HG03175 (cell line): ENCODE results near the gene KIAA1549.
"Not testable (repeated sequence)": the region's sequence is repeated elsewhere in the genome, so short reads cannot be mapped to it uniquely, and the experiment has no call there.

Experiments used
- ATAC-seq: cut with Tn5 transposase; IDR thresholded peaks from one replicate; pipeline ENCODE4 v1.9.1; 2021; ENCODE audit warnings: mild to moderate bottlenecking, moderate library complexity; ENCODE audit not compliant: unreplicated experiment

The KIAA1549 gene

DNA sequence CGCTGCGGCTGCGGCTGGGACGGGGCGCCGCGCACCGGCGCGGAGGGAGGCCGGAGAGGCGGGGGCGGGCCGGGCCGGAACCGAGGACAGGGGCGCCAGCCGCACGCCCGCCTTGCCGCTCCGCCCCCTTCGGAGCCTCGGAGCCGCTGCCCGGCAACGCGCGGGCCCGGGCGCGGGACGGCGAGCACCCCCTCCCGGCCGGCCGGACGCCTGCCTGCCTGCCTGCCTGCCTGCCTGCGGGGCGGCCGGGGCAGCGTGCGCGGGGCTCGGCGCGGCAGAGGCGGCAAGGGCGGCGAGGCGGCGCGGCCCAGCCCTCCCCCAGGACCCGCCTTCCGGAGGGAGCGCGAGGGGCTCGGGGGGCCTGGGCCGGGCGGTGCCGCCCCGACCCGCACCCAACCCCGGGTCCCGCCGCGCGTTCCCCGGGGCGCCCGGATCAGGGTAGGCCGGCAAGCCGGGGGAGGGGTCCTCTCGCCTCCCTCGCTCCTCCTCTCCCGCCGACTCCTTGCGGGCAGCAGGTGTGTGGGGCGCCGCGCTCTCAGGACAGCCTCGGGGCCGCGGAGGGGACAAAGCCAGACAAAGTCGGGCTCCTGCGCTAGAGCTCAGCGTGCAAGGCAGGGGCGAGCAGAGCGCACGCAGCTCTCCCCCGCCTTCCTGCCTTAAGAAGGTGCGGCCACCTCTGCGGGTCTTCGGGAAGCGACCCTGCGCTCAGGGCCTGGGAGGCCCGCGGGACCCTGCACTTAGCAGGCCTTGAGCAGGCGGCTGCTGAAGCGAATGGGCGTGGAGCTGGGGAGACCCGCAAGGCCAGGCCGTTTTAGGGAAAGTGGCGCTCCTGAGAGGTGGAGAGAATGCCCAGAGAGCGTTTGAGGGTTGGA, at the start of gene KIAA1549:
Gene KIAA1549, minus strand, starts transcription at position 58 of the 872 bp plus-strand sequence. CDS start 120 bp downstream, outside the sequence.
- peak; percentile 83 for ATAC-seq

DNA sequence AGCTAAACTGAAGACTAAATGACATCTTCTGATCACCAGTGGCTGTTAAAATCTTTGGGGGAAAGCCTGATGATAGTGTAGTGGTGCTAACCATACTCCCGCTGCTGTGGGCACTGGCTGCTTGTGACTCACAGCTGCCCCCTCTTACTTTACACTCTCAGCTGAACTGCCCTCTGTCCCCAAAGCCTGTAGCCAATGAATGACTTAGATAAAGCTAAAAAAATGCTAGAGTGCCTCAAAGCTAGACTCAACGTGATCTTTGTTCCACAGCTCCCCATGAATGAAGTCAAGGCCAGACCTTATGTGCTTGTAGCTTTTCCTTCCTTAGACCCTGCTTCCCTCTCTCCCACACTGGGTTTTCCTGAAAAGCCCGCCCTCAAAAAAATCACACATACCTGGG, 48.2 kb upstream of the KIAA1549 start:
- no peak for ATAC-seq

DNA sequence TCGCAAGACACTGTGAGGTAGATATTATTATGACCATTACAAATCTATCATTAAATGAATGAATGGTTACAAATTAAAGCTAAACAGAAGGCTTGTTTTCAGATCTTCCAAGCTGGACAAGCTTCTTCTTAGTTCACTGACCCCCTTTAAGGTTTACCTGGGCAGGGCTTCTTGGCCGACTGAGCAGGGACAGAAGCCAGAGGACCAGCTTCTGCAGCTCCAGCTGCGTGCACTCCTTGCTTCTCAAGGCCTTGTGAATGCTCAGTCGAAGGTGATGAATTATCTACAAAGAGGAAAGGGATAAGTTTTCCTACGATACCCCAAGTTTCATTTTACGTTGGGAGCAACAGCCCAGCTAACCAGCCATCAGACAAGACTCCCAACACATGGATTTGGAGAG, 45.4 kb upstream of the KIAA1549 start:
- ATAC-seq = no peak

DNA sequence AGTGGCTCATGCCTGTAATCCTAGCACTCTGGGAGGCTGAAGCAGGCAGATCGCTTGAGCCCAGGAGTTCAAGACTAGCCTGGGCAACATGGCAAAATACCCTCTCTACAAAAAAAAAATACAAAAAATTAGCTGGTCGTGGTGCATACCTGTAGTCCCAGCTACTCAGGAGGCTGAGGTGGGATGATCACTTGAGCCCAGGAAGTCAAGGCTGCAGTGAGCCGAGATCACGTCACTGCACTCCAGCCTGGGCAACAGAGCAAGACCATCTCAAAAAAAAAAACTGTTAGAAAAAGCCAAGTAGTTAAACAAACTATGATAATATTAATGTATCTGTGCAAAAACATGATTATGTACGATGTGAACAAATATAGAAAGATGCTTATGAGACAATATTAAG, 44.7 kb upstream of the KIAA1549 start:
- ATAC-seq = not testable (repeated sequence)

DNA sequence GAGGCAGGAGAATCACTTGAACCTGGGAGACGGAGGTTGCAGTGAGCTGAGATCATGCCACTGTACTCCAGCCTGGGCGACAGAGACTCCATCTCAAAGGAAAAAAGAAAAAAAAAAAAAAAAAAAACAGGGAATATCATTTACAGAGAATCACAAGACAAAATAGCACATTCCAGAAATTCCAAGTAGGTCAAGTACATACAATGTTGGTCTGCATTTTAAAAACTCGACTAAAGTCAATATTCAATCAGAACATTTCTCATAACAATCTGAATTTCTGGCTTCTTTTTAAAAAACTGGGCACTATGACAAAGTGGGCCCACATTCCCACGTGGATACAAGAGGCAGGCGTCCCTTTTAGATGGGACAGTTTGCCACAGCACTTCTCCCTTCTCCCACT, 41.9 kb upstream of the KIAA1549 start:
- no peak for ATAC-seq

DNA sequence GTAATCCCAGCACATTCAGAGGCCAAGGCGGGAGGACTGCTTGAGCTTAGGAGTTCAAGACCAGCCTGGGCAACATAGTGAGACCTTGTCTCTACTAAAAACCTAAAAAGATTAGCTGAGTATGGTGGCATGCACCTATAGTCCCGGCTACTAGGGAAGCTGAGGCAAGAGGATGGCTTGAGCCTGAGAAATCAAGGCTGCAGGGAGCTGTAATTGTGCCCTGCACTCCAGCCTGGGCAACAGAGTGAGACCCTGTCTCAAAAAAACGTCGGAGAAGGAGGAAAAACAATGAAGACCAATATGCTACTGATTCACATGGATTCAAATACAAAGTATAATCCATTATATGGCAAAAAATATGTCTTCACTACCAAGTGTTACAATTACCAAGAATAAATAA, 41.1 kb upstream of the KIAA1549 start:
- no peak for ATAC-seq

DNA sequence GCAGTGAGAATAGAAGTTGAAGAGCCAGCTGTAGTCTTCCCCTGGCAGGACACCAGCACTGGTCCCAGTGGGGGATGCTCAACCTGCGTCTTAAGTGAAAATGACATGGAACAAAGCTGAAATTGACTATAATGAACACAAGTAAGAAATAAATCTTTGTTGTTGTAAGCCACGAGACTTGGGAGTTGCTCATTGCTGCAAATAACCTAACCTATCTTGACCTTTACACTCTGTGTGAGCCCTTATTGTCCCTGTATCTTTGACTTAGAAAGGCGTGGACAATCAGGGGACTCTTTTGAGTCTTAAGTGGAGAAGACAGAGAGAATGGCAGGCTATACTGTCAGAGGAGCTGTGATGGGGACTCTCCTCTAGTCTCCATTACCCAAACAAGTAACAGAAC, 37.7 kb upstream of the KIAA1549 start:
- ATAC-seq = no peak

DNA sequence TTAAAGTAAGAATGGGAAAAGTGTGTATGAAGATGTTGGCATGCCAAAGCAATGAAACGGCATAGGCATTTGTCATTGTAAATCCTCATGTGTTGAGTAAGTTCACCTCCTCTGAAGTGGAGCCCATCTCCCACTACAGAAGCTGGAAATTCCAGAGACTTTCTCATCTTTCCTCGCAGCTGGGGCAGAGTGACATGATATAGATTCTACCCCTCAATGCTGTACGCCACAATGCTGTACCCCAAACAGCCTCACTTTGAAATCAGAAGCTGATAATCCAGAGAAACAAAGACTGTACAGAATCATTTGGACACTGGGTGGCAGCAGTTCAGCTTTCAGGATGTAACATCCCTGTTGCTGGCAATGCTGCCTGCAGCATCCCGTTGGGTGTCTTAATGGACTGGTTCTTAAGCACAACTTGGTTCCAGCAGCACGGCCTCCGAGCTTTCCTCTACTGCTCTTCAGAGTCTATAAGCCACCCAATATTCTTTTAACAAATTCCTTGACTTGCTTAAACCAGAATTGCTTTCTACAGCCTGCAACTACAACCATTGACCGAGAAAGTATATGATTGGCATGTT, 35.8 kb upstream of the KIAA1549 start:
- ATAC-seq = peak; percentile 97

DNA sequence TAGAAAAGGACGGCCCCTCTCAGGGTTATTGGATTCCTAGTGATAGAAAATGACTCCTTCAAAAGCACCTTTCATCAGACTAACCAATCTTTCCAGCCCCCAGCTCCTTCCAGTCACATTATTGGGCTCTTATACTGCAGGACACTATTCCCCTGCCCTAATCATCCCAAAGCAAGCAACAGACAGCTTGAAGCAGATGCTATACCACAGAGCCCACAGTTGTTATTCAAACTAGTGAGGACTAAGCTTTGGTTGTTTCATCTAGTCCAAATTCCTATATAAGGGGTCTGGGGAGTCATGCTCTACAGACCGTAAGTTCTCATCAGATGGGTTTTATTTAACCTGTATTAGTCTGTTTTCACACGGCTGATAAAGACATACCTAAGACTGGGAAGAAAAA, 30.2 kb upstream of the KIAA1549 start:
- no peak for ATAC-seq

DNA sequence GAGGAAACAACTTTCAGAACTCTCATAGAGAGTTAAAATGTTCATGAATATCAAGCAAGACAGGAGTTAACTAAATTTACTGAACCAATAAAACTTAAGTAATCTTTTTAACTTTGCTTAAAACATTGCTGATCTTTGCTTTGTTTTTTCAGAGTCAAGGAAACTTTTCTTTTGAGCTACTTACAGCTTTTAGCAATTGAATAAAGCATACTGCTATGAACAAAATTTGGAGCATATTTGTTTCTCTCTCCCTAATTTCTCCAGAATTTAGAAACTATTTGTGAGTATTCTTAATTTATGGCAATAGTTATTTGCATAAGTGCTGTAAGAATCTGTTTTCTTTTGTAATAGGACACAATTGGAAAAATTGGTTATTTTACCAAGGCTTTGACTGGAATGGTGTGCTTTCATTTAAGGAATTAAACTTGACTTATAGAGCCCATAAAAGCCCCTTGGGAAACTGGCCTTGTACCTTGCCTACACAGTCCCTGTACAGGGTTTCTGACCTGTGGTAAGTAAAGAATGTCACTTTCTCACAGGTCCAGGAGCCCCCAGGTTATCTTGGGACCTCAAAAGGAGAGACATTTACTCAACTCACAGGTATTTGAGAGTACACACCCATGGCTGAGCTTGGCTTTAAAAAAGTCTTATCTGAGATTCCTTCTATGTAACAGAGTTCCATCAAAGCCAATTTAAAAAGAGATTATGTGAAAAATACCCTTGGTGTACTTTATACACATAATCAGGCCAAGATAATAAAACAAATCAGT, 23.3 kb upstream of the KIAA1549 start:
- no peak for ATAC-seq

DNA sequence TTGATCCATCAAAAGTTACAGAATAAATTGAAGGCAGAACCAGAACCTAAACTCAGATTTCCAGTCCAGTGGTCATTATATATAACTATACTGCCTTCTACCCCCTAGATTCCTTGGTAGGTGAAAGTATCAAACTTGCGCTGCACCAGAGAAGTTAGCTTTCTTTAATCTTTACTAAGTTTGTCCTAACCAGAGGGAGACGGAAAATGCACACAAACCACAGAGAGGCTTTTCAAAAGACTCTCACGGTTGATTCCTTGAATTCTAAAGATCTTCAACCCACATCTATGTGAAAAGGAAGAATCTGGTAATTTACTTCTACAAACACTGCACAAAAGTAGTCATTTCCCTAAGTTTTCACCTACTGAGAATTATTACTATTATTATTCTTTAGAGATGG, 18.2 kb upstream of the KIAA1549 start:
- no peak for ATAC-seq

DNA sequence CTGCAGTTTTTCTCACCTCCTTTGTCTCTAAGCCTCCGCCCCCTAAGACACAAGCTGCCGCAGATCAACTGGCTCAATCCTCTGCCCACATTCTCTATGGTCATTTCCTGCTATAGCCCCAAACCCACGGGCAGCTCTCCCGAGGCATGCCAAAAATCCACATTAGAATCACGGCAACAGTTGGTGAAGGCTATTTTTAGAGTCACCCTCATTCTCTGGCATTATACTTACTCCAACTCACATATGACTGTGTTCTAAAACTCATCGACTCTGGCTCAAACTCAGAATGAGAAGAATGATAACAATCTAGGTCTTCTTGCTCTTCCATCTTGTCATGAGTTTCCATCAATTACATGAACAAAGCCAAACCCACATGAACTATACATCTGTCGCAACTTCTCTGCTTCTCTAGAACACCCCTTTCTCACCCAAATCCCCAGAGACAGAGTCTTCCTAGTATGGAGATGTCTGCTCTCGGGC, 10.9 kb upstream of the KIAA1549 start:
- no peak for ATAC-seq

DNA sequence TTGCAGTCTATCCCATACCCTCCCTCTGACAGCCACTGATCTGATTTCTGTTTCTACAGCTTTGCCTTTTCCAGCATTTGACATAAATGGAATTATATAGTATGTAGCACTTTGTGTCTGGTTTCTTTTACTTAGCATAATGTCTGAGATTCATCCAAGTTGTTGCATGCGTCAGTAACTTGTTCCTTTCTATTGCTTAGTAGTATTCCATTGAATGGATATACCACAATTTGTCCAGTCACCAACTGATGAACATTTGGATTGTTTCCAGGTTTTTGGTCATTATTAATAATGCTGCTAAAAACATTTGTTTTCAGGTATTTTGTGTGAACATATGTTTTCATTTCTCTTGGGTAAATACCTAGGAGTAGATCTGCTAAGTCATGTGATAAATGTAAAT, 6.5 kb upstream of the KIAA1549 start:
- no peak for ATAC-seq

DNA sequence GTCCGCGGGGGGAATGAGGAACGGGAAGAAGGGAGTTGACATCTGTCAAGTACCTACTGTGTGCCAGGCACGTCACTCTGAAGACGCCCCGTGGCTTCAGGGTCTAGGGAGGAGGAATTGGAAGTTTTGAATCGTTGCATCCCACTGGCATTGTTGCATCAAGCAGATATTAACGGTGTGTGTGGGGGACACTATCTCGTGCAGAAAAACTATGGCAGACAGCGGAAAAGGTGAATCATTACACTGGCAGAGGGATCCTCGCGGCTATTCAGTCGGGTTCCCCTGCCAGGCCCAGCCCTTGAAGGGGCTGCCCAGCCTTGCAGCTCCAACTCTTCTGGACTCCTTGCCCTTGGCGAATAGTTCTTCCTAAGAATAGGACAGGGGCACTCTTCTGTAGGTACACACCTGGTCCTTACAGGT, 1.0 kb upstream of the KIAA1549 start:
- no peak for ATAC-seq

DNA sequence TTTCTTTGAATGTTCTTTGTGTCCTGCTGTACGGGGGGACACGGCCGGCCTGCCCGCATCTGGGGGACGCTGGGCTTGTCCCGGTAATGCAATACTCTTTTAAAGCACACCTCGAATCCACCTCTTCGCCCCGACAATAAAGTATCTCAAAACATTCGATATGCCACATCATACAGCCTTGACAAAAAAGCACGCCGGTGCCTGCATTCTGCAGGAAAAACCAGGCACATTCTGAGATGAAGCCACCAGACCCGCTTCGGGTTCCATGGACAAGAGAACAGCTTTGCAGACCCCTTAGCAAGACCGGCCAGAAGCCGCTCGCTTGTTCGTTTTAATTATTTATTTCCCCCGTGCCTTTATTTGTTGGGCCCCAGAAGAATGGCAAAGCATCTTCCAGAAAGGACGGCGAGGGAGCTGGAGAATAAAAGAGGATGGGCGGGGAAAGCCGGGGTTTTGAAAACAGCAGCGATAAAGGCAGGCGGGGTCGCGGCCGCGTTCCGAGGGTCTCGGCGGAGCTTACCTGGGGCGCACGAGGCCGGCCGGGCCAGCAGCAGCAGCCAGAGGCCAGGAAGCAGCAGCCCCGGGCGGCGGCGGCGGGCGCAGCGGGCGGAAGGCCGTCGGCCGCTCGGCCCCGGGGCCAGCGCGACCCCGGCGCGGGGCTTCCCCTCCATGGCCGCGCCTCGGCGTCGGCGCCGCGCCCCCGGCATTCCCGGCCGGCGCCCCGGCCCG, 462 bp downstream of the KIAA1549 start:
- peak; percentile 46 for ATAC-seq

DNA sequence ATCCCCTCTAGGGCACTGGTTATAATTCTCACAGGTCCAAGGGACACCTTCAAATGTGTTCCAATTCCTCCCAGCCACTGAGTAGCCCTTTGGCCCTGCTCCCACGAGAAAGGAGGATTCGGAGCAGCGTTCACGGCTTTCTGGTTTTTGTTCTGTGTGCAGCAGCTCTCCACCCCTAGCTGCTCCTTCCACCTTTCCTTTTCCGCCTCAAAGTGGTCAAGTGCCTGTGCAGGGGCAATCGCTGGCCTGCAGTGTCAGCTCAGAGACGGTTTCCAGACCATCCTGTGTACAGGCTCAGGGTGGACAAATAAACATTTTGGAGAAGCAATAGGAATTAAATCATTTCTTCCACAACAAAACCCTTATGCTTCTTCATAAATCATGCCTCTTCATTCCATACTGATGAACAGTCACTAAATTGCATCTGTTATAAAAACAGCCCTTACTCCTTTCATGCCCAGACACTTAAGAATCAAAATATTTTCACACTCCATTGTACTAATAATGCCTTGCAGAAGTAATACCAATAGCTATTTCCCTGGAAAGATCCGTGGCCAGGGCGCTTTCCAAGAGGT, 1.1 kb downstream of the KIAA1549 start:
- ATAC-seq = no peak

DNA sequence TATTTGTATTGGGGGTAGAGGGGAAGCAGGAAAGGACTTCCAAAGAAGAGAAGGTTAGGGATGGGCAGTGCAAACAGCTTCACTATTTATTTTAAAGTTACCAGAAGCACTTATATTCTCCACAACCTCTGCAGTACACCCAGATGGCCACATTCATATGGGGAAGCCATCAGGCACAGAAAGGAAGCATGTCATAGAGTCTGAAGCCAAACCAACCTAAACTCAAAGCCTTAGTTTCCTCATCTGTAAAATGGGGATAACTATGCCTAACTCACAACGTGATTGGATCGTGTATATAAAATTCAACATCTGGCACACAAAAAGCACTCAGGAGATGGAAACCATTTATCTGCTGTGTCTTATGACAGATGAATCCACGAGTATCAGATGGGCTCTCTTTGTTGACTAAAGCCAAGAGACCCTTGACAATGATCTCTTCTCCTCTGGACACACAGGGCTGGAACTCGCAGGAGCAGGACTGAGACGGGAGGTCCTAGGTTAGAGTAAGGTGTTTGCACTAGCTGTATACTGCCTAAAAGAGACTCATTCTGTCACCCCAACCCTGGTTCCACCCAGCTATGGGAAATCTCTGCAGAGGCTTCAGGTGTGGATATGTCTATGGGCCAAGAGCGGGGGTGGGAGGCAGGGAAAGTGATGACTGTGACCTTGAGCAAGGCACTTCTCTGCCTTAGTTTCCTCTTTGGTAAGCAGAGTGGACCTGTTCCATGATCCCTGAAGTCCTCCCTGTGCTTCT, 1.8 kb downstream of the KIAA1549 start:
- ATAC-seq = peak; percentile 46

DNA sequence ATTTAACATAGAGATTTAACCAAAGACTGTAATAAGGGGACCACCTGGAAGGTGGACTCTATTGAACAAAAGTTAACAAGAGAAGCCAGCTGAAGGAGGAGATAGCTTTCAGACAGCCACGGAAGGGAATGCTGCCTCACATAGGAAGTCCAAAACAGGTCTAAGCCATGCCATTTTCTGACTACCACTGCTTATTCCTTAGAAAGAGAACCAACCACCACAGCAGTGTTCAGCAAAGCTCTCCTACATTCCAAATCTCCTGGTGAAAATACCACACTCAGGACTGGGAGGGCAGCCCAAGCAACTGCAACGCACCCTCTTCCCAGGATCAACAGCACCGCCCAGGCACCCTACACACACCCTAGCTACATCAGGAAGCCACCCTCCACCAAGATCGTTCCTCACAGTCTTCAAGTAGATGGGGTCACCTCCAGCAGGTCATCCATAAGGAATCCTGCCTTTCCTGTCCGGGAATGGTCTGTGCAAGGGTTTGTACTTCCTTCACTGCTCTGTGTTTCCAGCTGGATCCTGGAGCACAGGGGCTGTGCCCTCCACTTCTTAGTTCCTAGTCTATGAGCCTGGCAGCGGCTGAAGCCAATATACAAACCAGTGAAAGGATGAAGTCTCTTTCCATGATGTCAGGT, 2.5 kb downstream of the KIAA1549 start:
- ATAC-seq = no peak

DNA sequence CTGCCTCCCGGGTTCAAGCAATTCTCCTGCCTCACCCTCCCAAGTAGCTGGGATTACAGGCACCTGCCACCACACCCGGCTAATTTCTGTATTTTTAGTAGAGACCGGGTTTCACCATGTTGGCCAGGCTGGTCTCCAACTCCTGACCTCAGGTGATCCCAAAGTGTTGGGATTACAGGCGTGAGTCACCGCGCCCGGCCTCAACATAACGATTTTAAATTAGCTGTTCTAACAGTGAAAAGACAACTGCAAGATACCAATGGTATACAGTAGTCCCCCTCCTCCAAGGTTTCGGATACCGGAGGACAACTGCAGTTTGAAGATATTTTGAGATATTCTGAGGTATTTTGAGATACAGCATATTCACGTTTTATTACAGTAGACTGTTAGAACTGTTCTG, 5.0 kb downstream of the KIAA1549 start:
- not testable (repeated sequence) for ATAC-seq
